OCI-LY7 (cell line): ENCODE measurements around the gene ISCU. TPM values are rescaled to one million over a fixed set of nuclear protein-coding genes. Genes with fewer than 3 reads are reported as not detected.

ENCODE experiments used
- BruUV-seq: library from RNA; stranded (reverse); fragments of 400-500 nt; replicated peaks from 2 replicates; lab custom pipeline; 2021; lab: Mats Ljungman, UMichigan
- CTCF ChIA-PET: fragments of 300-600 bp; sonication (Branson Sonifier 250); formaldehyde crosslinking; loops from one replicate; lab custom pipeline; 2022; ENCODE audit warnings: antibody characterized with exemption; ENCODE audit not compliant: unreplicated experiment; lab: Charles Lee
- POLR2A ChIA-PET: fragments of 300-600 bp; sonication (Branson Sonifier 250); formaldehyde crosslinking; loops from one replicate; lab custom pipeline; 2022; ENCODE audit warnings: antibody characterized with exemption; lab: Charles Lee
- DNase-seq: peaks from one replicate; pipeline ENCODE4 v3.0.0-alpha.2; 2015; ENCODE audit warnings: low spot score
- H2AFZ ChIP-seq: fragments of 200-600 bp; sonication (generic), shearing (Covaris generic); 2 replicates; pipeline ENCODE4 v1.6.1; 2014; ENCODE audit warnings: mild to moderate bottlenecking, antibody characterized with exemption, low read length, moderate library complexity
- H3K27ac ChIP-seq: fragments of 200-600 bp; sonication (generic); 2 replicates; pipeline ENCODE4 v1.5.1; 2014; ENCODE audit warnings: mixed run types, low read depth, mild to moderate bottlenecking, moderate library complexity, low read length, inconsistent platforms; ENCODE audit not compliant: poor library complexity, severe bottlenecking
- H3K36me3 ChIP-seq: fragments of 200-600 bp; sonication (generic); 2 replicates; pipeline ENCODE4 v1.6.1; 2014; ENCODE audit warnings: mild to moderate bottlenecking, antibody characterized with exemption, low read length, moderate library complexity, mixed read lengths; ENCODE audit not compliant: insufficient read depth
- H3K4me1 ChIP-seq: fragments of 200-600 bp; sonication (generic); 2 replicates; pipeline ENCODE4 v1.5.1; 2014; ENCODE audit warnings: mild to moderate bottlenecking, low read length; ENCODE audit not compliant: insufficient read depth, poor library complexity, severe bottlenecking
- H3K4me2 ChIP-seq: fragments of 200-600 bp; sonication (generic); 2 replicates; pipeline ENCODE4 v1.6.1; 2014; ENCODE audit warnings: mild to moderate bottlenecking, low read length
- H3K4me3 ChIP-seq: fragments of 200-600 bp; sonication (generic); 2 replicates; pipeline ENCODE4 v1.5.1; 2014; ENCODE audit warnings: mild to moderate bottlenecking, low read depth, low read length; ENCODE audit not compliant: poor library complexity, severe bottlenecking
- H3K79me2 ChIP-seq: fragments of 200-600 bp; sonication (generic); 2 replicates; pipeline ENCODE4 v1.6.1; 2016; ENCODE audit warnings: low read depth, mild to moderate bottlenecking, low read length, moderate library complexity, mixed read lengths; ENCODE audit not compliant: insufficient read depth
- H3K9me2 ChIP-seq: fragments of 200-600 bp; sonication (generic); 2 replicates; pipeline ENCODE4 v1.6.1; 2016; ENCODE audit warnings: mild to moderate bottlenecking, low read length, mixed read lengths; ENCODE audit not compliant: insufficient read depth
- H3K9me3 ChIP-seq: fragments of 200-600 bp; sonication (generic); 2 replicates; pipeline ENCODE4 v1.6.1; 2014; ENCODE audit warnings: mild to moderate bottlenecking, mixed run types, low read length, mixed read lengths
- H4K20me1 ChIP-seq: fragments of 200-600 bp; sonication (generic); 2 replicates; pipeline ENCODE4 v1.6.1; 2014; ENCODE audit warnings: mild to moderate bottlenecking, antibody characterized with exemption, low read length, moderate library complexity, mixed read lengths; ENCODE audit not compliant: insufficient read depth
- EZH2phosphoT487 ChIP-seq: fragments of 200-600 bp; sonication (generic); IDR thresholded peaks from 2 replicates; pipeline ENCODE4 v1.6.1; 2018; ENCODE audit warnings: low read depth, borderline replicate concordance, mild to moderate bottlenecking, mixed run types, antibody characterized with exemption, low read length, moderate library complexity, mixed read lengths
- intact Hi-C: fragments of 100-400 bp; cut with micrococcal nuclease; formaldehyde crosslinking; loops from one replicate; pipeline ENCODE4 v1.10.0; 2022; ENCODE audit not compliant: unreplicated experiment
- total RNA-seq, 2 experiments: library from RNA; depleted of rRNA in 1 of 2; stranded (reverse); fragments of >200 nt in 1 of 2; shearing (Covaris generic) in 1 of 2; gene quantifications; 2 replicates each; pipeline ENCODE4 v1.2.3, GENCODE V29; 2014 to 2022
- TF ChIP-seq, protein P1 (sequence below): fragments of 200-600 bp; sonication (generic); conservative IDR thresholded peaks from 2 replicates; pipeline ENCODE4 v1.5.1; 2014; ENCODE audit warnings: mild to moderate bottlenecking, antibody characterized with exemption, low read length, moderate library complexity, mixed read lengths

The ISCU gene
- total RNA-seq, 2 experiments from 2014 or later: 123 to 146 TPM

DNA sequence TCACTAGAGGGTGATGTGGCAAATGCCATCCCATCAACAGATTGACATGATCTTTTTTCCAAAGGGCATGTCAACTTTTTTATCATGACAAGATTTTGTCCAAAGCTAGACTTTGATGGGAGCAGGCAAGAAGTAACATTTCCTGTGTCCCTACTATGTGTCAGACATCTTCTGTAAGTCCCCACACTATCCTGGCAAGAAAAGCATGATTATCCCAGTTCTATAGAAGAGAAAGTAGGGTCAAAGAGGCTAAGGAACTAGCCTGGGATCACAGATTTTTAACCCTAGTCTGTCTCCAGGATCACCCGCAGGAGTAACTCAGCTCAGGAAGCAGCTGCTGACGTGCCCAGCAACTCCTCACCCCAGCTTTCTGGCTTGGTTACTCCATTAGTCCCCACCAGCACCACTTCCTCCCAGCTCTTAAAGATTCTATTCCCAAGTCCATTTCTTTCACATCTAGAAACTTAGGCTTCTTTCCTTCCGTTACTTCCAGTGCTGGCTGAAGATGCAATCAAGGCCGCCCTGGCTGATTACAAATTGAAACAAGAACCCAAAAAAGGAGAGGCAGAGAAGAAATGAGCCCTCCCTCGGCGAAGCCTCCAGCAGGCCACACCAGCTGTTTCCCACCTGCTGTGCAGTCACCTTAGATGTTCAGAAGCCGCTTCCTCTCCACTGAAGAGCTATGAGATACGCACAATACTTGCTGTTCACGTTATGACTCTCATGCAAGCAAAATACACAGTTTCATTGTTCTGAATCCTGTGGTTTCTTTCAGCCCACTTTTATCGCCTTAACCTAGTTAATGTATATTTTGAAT, 6.2 kb downstream of the ISCU start:
- peaks cover 99% of the 10 kb centered on the region for H3K4me1 ChIP-seq
- no peaks in the 10 kb centered on the region for H3K9me3 ChIP-seq
- intact Hi-C loops: loop anchor here (2.0 kb wide), 1 partner anchor 66 kb away; no protein-coding TSS in a partner anchor
- H3K4me3 ChIP-seq: peak overlapping the region; percentile 15
- peak; percentile 93 for DNase-seq
- H3K79me2 ChIP-seq: peaks cover 19% of the 10 kb centered on the region; the same call in 1 of the 2 replicates
- H3K4me2 ChIP-seq: peak overlapping the region; percentile 83
- TF ChIP-seq, protein P1, sequence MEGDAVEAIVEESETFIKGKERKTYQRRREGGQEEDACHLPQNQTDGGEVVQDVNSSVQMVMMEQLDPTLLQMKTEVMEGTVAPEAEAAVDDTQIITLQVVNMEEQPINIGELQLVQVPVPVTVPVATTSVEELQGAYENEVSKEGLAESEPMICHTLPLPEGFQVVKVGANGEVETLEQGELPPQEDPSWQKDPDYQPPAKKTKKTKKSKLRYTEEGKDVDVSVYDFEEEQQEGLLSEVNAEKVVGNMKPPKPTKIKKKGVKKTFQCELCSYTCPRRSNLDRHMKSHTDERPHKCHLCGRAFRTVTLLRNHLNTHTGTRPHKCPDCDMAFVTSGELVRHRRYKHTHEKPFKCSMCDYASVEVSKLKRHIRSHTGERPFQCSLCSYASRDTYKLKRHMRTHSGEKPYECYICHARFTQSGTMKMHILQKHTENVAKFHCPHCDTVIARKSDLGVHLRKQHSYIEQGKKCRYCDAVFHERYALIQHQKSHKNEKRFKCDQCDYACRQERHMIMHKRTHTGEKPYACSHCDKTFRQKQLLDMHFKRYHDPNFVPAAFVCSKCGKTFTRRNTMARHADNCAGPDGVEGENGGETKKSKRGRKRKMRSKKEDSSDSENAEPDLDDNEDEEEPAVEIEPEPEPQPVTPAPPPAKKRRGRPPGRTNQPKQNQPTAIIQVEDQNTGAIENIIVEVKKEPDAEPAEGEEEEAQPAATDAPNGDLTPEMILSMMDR: no peak
- no peak for TF ChIP-seq EZH2phosphoT487
- no peaks in the 10 kb centered on the region for H3K9me2 ChIP-seq
- BruUV-seq: TSS peak; percentile 89
- H3K27ac ChIP-seq: peak overlapping the region; percentile 93
- ChIA-PET CTCF (interaction anchor here (0.6 to 1.7 kb wide), 6 partner anchors 9 to 493 kb away, joined by 3 to 10 read pairs (median 3); no protein-coding TSS in a partner anchor), POLR2A (interaction anchor here (0.6 to 15.0 kb wide), 11 partner anchors 7 to 487 kb away, joined by 3 to 309 read pairs (median 5); partner anchors contain the start of genes SART3, SELPLG and TMEM119)
- H4K20me1 ChIP-seq: no peaks in the 10 kb centered on the region
- peaks cover 58% of the 10 kb centered on the region for H3K36me3 ChIP-seq
- no peak overlapping the region for H2AFZ ChIP-seq

DNA sequence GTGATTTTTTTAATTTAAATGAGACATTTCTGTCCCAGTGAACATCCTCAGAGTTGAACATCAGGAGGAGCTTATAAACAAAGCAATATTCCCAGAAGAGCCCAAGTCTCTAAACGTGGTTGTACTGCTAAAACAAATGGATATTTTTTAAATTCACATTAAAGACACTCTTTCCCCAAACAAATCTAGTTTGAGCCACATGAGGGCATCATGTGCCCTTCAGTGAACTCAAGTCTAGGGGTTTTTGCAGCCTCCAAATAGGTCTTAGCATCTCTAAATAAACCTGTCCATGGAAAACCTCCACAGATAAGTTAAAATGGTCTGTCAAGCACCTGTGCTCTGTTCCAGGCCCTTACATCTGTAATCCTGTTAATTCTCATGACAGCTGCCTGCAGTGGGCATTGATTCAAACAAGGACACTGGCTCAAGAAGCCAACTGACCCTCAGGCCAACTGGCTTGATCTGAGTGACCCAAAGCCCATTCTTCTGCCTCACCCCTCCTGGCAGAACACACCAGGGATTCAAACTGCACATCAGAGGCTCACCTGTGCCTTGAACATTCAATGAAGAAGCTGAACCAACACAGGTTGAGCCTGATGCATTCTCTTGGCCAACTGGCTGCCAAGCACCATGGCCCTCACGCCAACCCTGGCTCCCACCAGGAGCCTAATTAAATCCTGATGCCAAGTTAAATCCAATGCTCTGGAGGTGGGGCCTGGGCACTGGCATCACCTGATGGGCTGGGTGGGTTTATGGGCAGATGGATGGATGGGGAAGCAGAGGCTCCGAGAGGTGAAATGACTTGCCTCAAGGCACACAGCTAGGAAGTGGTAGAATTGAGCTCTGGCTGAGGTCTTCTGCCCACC, 8.6 kb downstream of the ISCU start:
- intact Hi-C loops: loop anchor here (1.0 kb wide), 2 partner anchors 47 to 232 kb away; no protein-coding TSS in a partner anchor
- POLR2A ChIA-PET: interaction anchor here (0.6 to 15.0 kb wide), 5 partner anchors 49 to 504 kb away, joined by 3 to 309 read pairs (median 6); partner anchors contain the start of gene SELPLG
- no peak overlapping the region for H3K4me3 ChIP-seq
- no TSS peak for BruUV-seq
- peak overlapping the region; percentile 93 for H3K27ac ChIP-seq
- CTCF ChIA-PET: interaction anchor here (0.7 to 2.3 kb wide), 4 partner anchors 21 to 94 kb away, joined by 3 to 13 read pairs (median 3); no protein-coding TSS in a partner anchor
- H2AFZ ChIP-seq: no peak overlapping the region
- peaks cover 83% of the 10 kb centered on the region for H3K4me1 ChIP-seq
- TF ChIP-seq, protein P1: peak; percentile 76
- no peak for TF ChIP-seq EZH2phosphoT487
- H3K4me2 ChIP-seq: peak overlapping the region; percentile 83
- no peaks in the 10 kb centered on the region for H4K20me1 ChIP-seq
- no peaks in the 10 kb centered on the region for H3K79me2 ChIP-seq
- no peaks in the 10 kb centered on the region for H3K9me3 ChIP-seq
- no peaks in the 10 kb centered on the region for H3K9me2 ChIP-seq
- H3K36me3 ChIP-seq: peaks cover 37% of the 10 kb centered on the region
- peak; percentile 75 for DNase-seq
